GM12878 (cell line): ENCODE data around the gene ADGRG7. TPM values are rescaled to one million over a fixed set of nuclear protein-coding genes. Genes with fewer than 3 reads are reported as not detected.

Experiments used
- CUX1 ChIP-seq: IDR thresholded peaks from 2 replicates; pipeline ENCODE4 v1.6.1; 2012; ENCODE audit warnings: improper control_type of control experiment, low read depth, low read length; ENCODE audit not compliant: insufficient replicate concordance
- MYB ChIP-seq: fragments of 150-350 bp; IDR thresholded peaks from 2 replicates; pipeline ENCODE4 v1.6.1; 2014; ENCODE audit warnings: mild to moderate bottlenecking, low read depth, low read length, borderline replicate concordance
- POLR2AphosphoS5 ChIP-seq: IDR thresholded peaks from 2 replicates; pipeline ENCODE4 v1.6.1; 2011; ENCODE audit warnings: mild to moderate bottlenecking, low read length, inconsistent platforms
- polyA plus RNA-seq, 11 experiments: library from polyadenylated mRNA; depleted of rRNA in 4 of 11; unstranded in 6 of 11; stranded (reverse) in 5 of 11; fragments of >200 nt; fragmentation: Nextera tagmentation in 4 of 11; fragmentation: Illumina TruSeq in 1 of 11; extraction: Ambion mirVana in 4 of 11; extraction: Trizol in 1 of 11; gene quantifications; 1 replicate in 1 of 11; 2 replicates in 10 of 11; pipeline versions ENCODE4 v1.2.1 to v1.2.3, GENCODE V29; 2011 to 2016; ENCODE audit warnings: inconsistent platforms in 2 of 11, missing spikeins in 2 of 11, low read depth in 1 of 11
- total RNA-seq, 4 experiments: library from RNA; depleted of rRNA in 3 of 4; stranded (reverse); fragments of >200 nt in 3 of 4; fragmentation: Illumina TruSeq in 1 of 4; extraction: Trizol in 1 of 4; gene quantifications; 2 replicates each; pipeline versions ENCODE4 v1.2.1 to v1.2.3, GENCODE V29; 2013 to 2021
- TF ChIP-seq, protein P1 (sequence below): IDR thresholded peaks from 2 replicates; pipeline ENCODE4 v1.6.1; 2011; ENCODE audit warnings: borderline replicate concordance, low read depth, mild to moderate bottlenecking, moderate library complexity, mixed read lengths, low read length; ENCODE audit not compliant: insufficient read depth; ENCODE audit errors: extremely low read length
- TF ChIP-seq, protein P2 (sequence below): fragments of 450-650 bp; conservative IDR thresholded peaks from 2 replicates; pipeline ENCODE4 v1.6.1; 2017; ENCODE audit warnings: mild to moderate bottlenecking, moderate library complexity
- TF ChIP-seq, protein P3 (sequence below): fragments of 450-650 bp; IDR thresholded peaks from 2 replicates; pipeline ENCODE4 v1.6.1; 2017; ENCODE audit warnings: borderline replicate concordance

The ADGRG7 gene
- total and polyA plus RNA-seq, 10 of the 15 experiments (the other 5 are each of a cell fraction or from before 2014, with no cell fraction given): 0.02 to 0.21 (median 0.14) TPM; not detected in 7

- TF ChIP-seq CUX1 (no peak), POLR2AphosphoS5 (no peak), MYB (no peak)
- TF ChIP-seq, protein P1, sequence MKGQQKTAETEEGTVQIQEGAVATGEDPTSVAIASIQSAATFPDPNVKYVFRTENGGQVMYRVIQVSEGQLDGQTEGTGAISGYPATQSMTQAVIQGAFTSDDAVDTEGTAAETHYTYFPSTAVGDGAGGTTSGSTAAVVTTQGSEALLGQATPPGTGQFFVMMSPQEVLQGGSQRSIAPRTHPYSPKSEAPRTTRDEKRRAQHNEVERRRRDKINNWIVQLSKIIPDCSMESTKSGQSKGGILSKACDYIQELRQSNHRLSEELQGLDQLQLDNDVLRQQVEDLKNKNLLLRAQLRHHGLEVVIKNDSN: no peak
- TF ChIP-seq, protein P2, sequence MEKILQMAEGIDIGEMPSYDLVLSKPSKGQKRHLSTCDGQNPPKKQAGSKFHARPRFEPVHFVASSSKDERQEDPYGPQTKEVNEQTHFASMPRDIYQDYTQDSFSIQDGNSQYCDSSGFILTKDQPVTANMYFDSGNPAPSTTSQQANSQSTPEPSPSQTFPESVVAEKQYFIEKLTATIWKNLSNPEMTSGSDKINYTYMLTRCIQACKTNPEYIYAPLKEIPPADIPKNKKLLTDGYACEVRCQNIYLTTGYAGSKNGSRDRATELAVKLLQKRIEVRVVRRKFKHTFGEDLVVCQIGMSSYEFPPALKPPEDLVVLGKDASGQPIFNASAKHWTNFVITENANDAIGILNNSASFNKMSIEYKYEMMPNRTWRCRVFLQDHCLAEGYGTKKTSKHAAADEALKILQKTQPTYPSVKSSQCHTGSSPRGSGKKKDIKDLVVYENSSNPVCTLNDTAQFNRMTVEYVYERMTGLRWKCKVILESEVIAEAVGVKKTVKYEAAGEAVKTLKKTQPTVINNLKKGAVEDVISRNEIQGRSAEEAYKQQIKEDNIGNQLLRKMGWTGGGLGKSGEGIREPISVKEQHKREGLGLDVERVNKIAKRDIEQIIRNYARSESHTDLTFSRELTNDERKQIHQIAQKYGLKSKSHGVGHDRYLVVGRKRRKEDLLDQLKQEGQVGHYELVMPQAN: no peak
- TF ChIP-seq, protein P3, sequence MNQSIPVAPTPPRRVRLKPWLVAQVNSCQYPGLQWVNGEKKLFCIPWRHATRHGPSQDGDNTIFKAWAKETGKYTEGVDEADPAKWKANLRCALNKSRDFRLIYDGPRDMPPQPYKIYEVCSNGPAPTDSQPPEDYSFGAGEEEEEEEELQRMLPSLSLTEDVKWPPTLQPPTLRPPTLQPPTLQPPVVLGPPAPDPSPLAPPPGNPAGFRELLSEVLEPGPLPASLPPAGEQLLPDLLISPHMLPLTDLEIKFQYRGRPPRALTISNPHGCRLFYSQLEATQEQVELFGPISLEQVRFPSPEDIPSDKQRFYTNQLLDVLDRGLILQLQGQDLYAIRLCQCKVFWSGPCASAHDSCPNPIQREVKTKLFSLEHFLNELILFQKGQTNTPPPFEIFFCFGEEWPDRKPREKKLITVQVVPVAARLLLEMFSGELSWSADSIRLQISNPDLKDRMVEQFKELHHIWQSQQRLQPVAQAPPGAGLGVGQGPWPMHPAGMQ: no peak
Measured at GRCh38 chr3:100697723-100698285, 88.4 kb downstream of the ADGRG7 start (continued).
